ENCODE measurements around the gene TRAPPC13. TPM values are rescaled to one million over a fixed set of nuclear protein-coding genes. Genes with fewer than 3 reads are reported as not detected.
A peak's percentile ranks its signal among the peaks of the same experiment; 100 is the strongest.

Gene TRAPPC13
- total and polyA plus RNA-seq, 5 experiments from 2014 or later: 17.3 to 26.2 (median 19.7) TPM

- Mint-ChIP-seq H3K4me3 (no peak overlapping the region), H3K9me3 (peaks cover 0 to 3% (median 0%) of the 10 kb centered on the region in 9 donors), H3K27me3 (no peaks in the 10 kb centered on the region), H3K4me1 (peaks cover 11 to 26% (median 18%) of the 10 kb centered on the region in 4 donors), H3K27ac (no peak overlapping the region), H3K36me3 (peaks cover 13 to 58% (median 26%) of the 10 kb centered on the region in 3 donors)
- DNase-seq (no peak), ATAC-seq (no peak)
- POLR2A ChIA-PET: interaction anchor here (0.7 kb wide), 1 partner anchor 23 kb away, joined by 3 read pairs; no protein-coding TSS in a partner anchor
Observed at GRCh38 chr5:65695162-65695755, 70.4 kb downstream of the TRAPPC13 start.

- peaks cover 9 to 24% (median 15%) of the 10 kb centered on the region in 4 donors for H3K4me1 Mint-ChIP-seq
- POLR2A ChIA-PET: interaction anchor here (0.7 kb wide), 1 partner anchor 23 kb away, joined by 3 read pairs; no protein-coding TSS in a partner anchor
- ATAC-seq (no peak), DNase-seq (no peak)
- H3K27ac Mint-ChIP-seq: no peak overlapping the region
- peaks cover 10 to 57% (median 26%) of the 10 kb centered on the region in 3 donors for H3K36me3 Mint-ChIP-seq
- H3K4me3 Mint-ChIP-seq: no peak overlapping the region
- no peaks in the 10 kb centered on the region for H3K27me3 Mint-ChIP-seq
- H3K9me3 Mint-ChIP-seq: peaks cover 0 to 3% (median 0%) of the 10 kb centered on the region in 9 donors
Observed at GRCh38 chr5:65695896-65696295, 71.1 kb downstream of the TRAPPC13 start.

GRCh38 chr5:65696892-65697291, 72.1 kb downstream of the TRAPPC13 start:
- peaks cover 0 to 3% (median 0%) of the 10 kb centered on the region in 9 donors for H3K9me3 Mint-ChIP-seq
- POLR2A ChIA-PET: no interaction called here
- H3K27ac Mint-ChIP-seq: no peak overlapping the region
- H3K27me3 Mint-ChIP-seq: no peaks in the 10 kb centered on the region
- DNase-seq: no peak
- H3K4me3 Mint-ChIP-seq: no peak overlapping the region
- ATAC-seq: no peak
- H3K4me1 Mint-ChIP-seq: peaks cover 8 to 21% (median 14%) of the 10 kb centered on the region in 4 donors
- peaks cover 9 to 56% (median 29%) of the 10 kb centered on the region in 3 donors for H3K36me3 Mint-ChIP-seq

- H3K36me3 Mint-ChIP-seq: peaks cover 9 to 62% (median 33%) of the 10 kb centered on the region in 3 donors
- no peak overlapping the region for H3K27ac Mint-ChIP-seq
- peaks cover 4 to 17% (median 10%) of the 10 kb centered on the region in 4 donors for H3K4me1 Mint-ChIP-seq
- H3K9me3 Mint-ChIP-seq: peaks cover 0 to 3% (median 0%) of the 10 kb centered on the region in 9 donors
- H3K27me3 Mint-ChIP-seq: no peaks in the 10 kb centered on the region
- DNase-seq (no peak), ATAC-seq (no peak)
- no peak overlapping the region for H3K4me3 Mint-ChIP-seq
- POLR2A ChIA-PET: no interaction called here
Observed at GRCh38 chr5:65699338-65699737, 74.5 kb downstream of the TRAPPC13 start.

GRCh38 chr5:65702036-65702435, 77.2 kb downstream of the TRAPPC13 start:
- peaks cover 6 to 19% (median 11%) of the 10 kb centered on the region in 4 donors for H3K4me1 Mint-ChIP-seq
- peak overlapping the region in 1 of 10 donors; percentile 44 for H3K27ac Mint-ChIP-seq
- no peaks in the 10 kb centered on the region for H3K27me3 Mint-ChIP-seq
- no peak for ATAC-seq
- no peak overlapping the region for H3K4me3 Mint-ChIP-seq
- POLR2A ChIA-PET: no interaction called here
- DNase-seq: no peak
- peaks cover 0 to 3% (median 0%) of the 10 kb centered on the region in 9 donors for H3K9me3 Mint-ChIP-seq
- H3K36me3 Mint-ChIP-seq: peaks cover 9 to 88% (median 39%) of the 10 kb centered on the region in 3 donors

- POLR2A ChIA-PET: interaction anchor here (0.6 kb wide), 2 partner anchors 96 to 110 kb away, joined by 3 read pairs; no protein-coding TSS in a partner anchor
- no peaks in the 10 kb centered on the region for H3K27me3 Mint-ChIP-seq
- peaks cover 0 to 12% (median 2%) of the 10 kb centered on the region in 4 donors for H3K4me1 Mint-ChIP-seq
- peaks cover 0 to 94% (median 29%) of the 10 kb centered on the region in 3 donors for H3K36me3 Mint-ChIP-seq
- DNase-seq (no peak), ATAC-seq (no peak)
- H3K4me3 Mint-ChIP-seq: no peak overlapping the region
- H3K27ac Mint-ChIP-seq: peak overlapping the region in 3 of 10 donors; percentile 37 to 76 (median 45)
- H3K9me3 Mint-ChIP-seq: no peaks in the 10 kb centered on the region
Observed at GRCh38 chr5:65704621-65705239, 79.9 kb downstream of the TRAPPC13 start.

- ATAC-seq: no peak
- POLR2A ChIA-PET: interaction anchor here (1.0 to 1.3 kb wide), 2 partner anchors 11 to 14 kb away, joined by 3 to 6 read pairs; partner anchors contain the start of genes NLN and SGTB
- no peak overlapping the region for H3K4me3 Mint-ChIP-seq
- peaks cover 7 to 97% (median 30%) of the 10 kb centered on the region in 3 donors for H3K36me3 Mint-ChIP-seq
- H3K9me3 Mint-ChIP-seq: no peaks in the 10 kb centered on the region
- H3K27me3 Mint-ChIP-seq: no peaks in the 10 kb centered on the region
- no peak for DNase-seq
- peak overlapping the region in 3 of 10 donors; percentile 4 to 57 (median 9) for H3K27ac Mint-ChIP-seq
- peaks cover 8 to 28% (median 16%) of the 10 kb centered on the region in 4 donors for H3K4me1 Mint-ChIP-seq
Observed at GRCh38 chr5:65707663-65708062, 82.8 kb downstream of the TRAPPC13 start.

- POLR2A ChIA-PET: interaction anchor here (0.8 to 1.3 kb wide), 3 partner anchors 11 to 21 kb away, joined by 3 to 6 read pairs (median 3); partner anchors contain the start of genes NLN and SGTB
- ATAC-seq (no peak), DNase-seq (no peak)
- H3K36me3 Mint-ChIP-seq: peaks cover 7 to 94% (median 26%) of the 10 kb centered on the region in 3 donors
- no peak overlapping the region for H3K27ac Mint-ChIP-seq
- no peak overlapping the region for H3K4me3 Mint-ChIP-seq
- H3K4me1 Mint-ChIP-seq: peaks cover 9 to 30% (median 18%) of the 10 kb centered on the region in 4 donors
- H3K27me3 Mint-ChIP-seq: no peaks in the 10 kb centered on the region
- H3K9me3 Mint-ChIP-seq: no peaks in the 10 kb centered on the region
Observed at GRCh38 chr5:65708145-65708544, 83.3 kb downstream of the TRAPPC13 start.

Other genes starting within 250 kb of the TRAPPC13 start
- 1 to 10 TPM; 7.7 to 9.6 TPM for gene ADAMTS6, start 143.1 kb upstream of the TRAPPC13 start, total RNA-seq
- under 1 TPM; 0.25 to 0.66 (median 0.51) TPM for gene ADAMTS6, start 143.1 kb upstream of the TRAPPC13 start, polyA plus RNA-seq
- 10 to 100 TPM; 69.5 to 71.0 TPM for gene CENPK, start 61.9 kb upstream of the TRAPPC13 start, total RNA-seq
- gene CENPK, start 61.9 kb upstream of the TRAPPC13 start, polyA plus RNA-seq: 10 to 100 TPM; 28.6 to 39.8 (median 32.7) TPM
- 100 to 1,000 TPM; 126 to 142 TPM for gene PPWD1, start 61.7 kb upstream of the TRAPPC13 start, total RNA-seq
- 10 to 100 TPM; 26.8 to 39.5 (median 37.5) TPM for gene PPWD1, start 61.7 kb upstream of the TRAPPC13 start, polyA plus RNA-seq
- 10 to 100 TPM; 24.8 to 29.6 TPM for gene TRIM23, start 694 bp upstream of the TRAPPC13 start, total RNA-seq
- 10 to 100 TPM; 11.6 to 16.0 (median 12.9) TPM for gene TRIM23, start 694 bp upstream of the TRAPPC13 start, polyA plus RNA-seq
- gene SHLD3, start within 50 bp of the TRAPPC13 start, total RNA-seq: 1 to 10 TPM; 7.8 to 9.9 TPM
- 1 to 10 TPM; 2.6 to 7.2 (median 2.9) TPM for gene SHLD3, start within 50 bp of the TRAPPC13 start, polyA plus RNA-seq
- 10 to 100 TPM; 51.4 to 53.8 TPM for gene SGTB, start 97.1 kb downstream of the TRAPPC13 start, total RNA-seq
- gene SGTB, start 97.1 kb downstream of the TRAPPC13 start, polyA plus RNA-seq: 10 to 100 TPM; 12.5 to 15.4 (median 15.0) TPM
- gene NLN, start 97.2 kb downstream of the TRAPPC13 start, total RNA-seq: 1 to 10 TPM; 4.4 to 7.2 TPM
- gene NLN, start 97.2 kb downstream of the TRAPPC13 start, polyA plus RNA-seq: 1 to 10 TPM; 2.3 to 4.9 (median 3.7) TPM